ENCODE results near the gene KRTAP10-12. TPM values are rescaled to one million over a fixed set of nuclear protein-coding genes. Genes with fewer than 3 reads are reported as not detected.
"Not testable (repeated sequence)": the region's sequence is repeated elsewhere in the genome, so short reads cannot be mapped to it uniquely, and the experiment has no call there.

Gene KRTAP10-12
- total RNA-seq, 1 experiment from 2014 or later = not detected

- peak overlapping the region; percentile 48 for H3K27ac Mint-ChIP-seq (ENCODE audit: unreplicated experiment)
- CTCF ChIA-PET = interaction anchor here (1.3 kb wide), 1 partner anchor 15 kb away, joined by 3 read pairs; no protein-coding TSS in a partner anchor
Measured at GRCh38 chr21:44686843-44687561, 10.0 kb upstream of the KRTAP10-12 start.

GRCh38 chr21:44687671-44688070 lies 9.3 kb upstream of the KRTAP10-12 start:
- no peak for DNase-seq
- Mint-ChIP-seq H3K36me3 (ENCODE audit: insufficient read depth, unreplicated experiment) (no peaks in the 10 kb centered on the region), H3K27me3 (ENCODE audit: insufficient read depth, unreplicated experiment) (peaks cover 14% of the 10 kb centered on the region), H3K4me1 (ENCODE audit: low read depth, unreplicated experiment) (no peaks in the 10 kb centered on the region), H3K4me3 (ENCODE audit: unreplicated experiment) (no peak overlapping the region), H3K9me3 (ENCODE audit: unreplicated experiment) (peaks cover 8% of the 10 kb centered on the region), H3K27ac (ENCODE audit: unreplicated experiment) (no peak overlapping the region)
- Histone ChIP-seq H3K9me3 (peaks cover 6% of the 10 kb centered on the region), H3K4me3 (ENCODE audit: low read depth, low read length) (no peak overlapping the region), H3K4me1 (no peaks in the 10 kb centered on the region), H3K36me3 (ENCODE audit: control insufficient read depth, insufficient read depth, low read length) (no peaks in the 10 kb centered on the region), H3K27me3 (replicated peaks; ENCODE audit: control insufficient read depth, insufficient read depth, low read length) (no peaks in the 10 kb centered on the region)
- no peak for TF ChIP-seq CTCF (IDR thresholded peaks at IDR 0.05; ENCODE audit: insufficient read depth in 1 of 2, low read depth in 1 of 2, low read length in 1 of 2, severe bottlenecking in 1 of 2, unreplicated experiment in 1 of 2)
- CTCF ChIA-PET = interaction anchor here (1.3 kb wide), 1 partner anchor 14 kb away, joined by 3 read pairs; no protein-coding TSS in a partner anchor
- no TSS peak for BruUV-seq (replicated peaks)
- POLR2A ChIA-PET = no interaction called here
- intact Hi-C loops (cut with micrococcal nuclease; ENCODE audit: unreplicated experiment) = no loop called here

More at GRCh38 chr21:44686843-44687561, 10.0 kb upstream of the KRTAP10-12 start:
- BruUV-seq (replicated peaks) = no TSS peak
- Histone ChIP-seq H3K9me3 (peaks cover under 1% of the 10 kb centered on the region; the same call in 1 of the 2 replicates), H3K27me3 (replicated peaks; ENCODE audit: control insufficient read depth, insufficient read depth, low read length) (no peaks in the 10 kb centered on the region), H3K4me1 (no peaks in the 10 kb centered on the region), H3K4me3 (ENCODE audit: low read depth, low read length) (no peak overlapping the region), H3K36me3 (ENCODE audit: control insufficient read depth, insufficient read depth, low read length) (no peaks in the 10 kb centered on the region)
- peak in 1 of 2 experiments; percentile 17 for DNase-seq
- H3K9me3 Mint-ChIP-seq (ENCODE audit: unreplicated experiment) = peaks cover 1% of the 10 kb centered on the region
- intact Hi-C loops (cut with micrococcal nuclease; ENCODE audit: unreplicated experiment) = no loop called here
- POLR2A ChIA-PET = no interaction called here
- no peaks in the 10 kb centered on the region for H3K4me1 Mint-ChIP-seq (ENCODE audit: low read depth, unreplicated experiment)
- no peaks in the 10 kb centered on the region for H3K36me3 Mint-ChIP-seq (ENCODE audit: insufficient read depth, unreplicated experiment)
- peaks cover 20% of the 10 kb centered on the region for H3K27me3 Mint-ChIP-seq (ENCODE audit: insufficient read depth, unreplicated experiment)
- TF ChIP-seq CTCF (IDR thresholded peaks at IDR 0.05; ENCODE audit: insufficient read depth in 1 of 2, low read depth in 1 of 2, low read length in 1 of 2, severe bottlenecking in 1 of 2, unreplicated experiment in 1 of 2) = no peak
- no peak overlapping the region for H3K4me3 Mint-ChIP-seq (ENCODE audit: unreplicated experiment)

GRCh38 chr21:44689740-44690139 lies 7.2 kb upstream of the KRTAP10-12 start:
- H3K4me3 ChIP-seq (ENCODE audit: low read depth, low read length); H3K36me3 Mint-ChIP-seq (ENCODE audit: insufficient read depth, unreplicated experiment); H3K9me3 ChIP-seq; H3K4me1 ChIP-seq; H3K4me3 Mint-ChIP-seq (ENCODE audit: unreplicated experiment); H3K27ac Mint-ChIP-seq (ENCODE audit: unreplicated experiment); BruUV-seq (replicated peaks); H3K27me3 ChIP-seq (replicated peaks; ENCODE audit: control insufficient read depth, insufficient read depth, low read length); POLR2A ChIA-PET; H3K4me1 Mint-ChIP-seq (ENCODE audit: low read depth, unreplicated experiment); H3K36me3 ChIP-seq (ENCODE audit: control insufficient read depth, insufficient read depth, low read length); CTCF ChIA-PET; intact Hi-C loops (cut with micrococcal nuclease; ENCODE audit: unreplicated experiment): not testable (repeated sequence)
- peak in 1 of 2 experiments; percentile 7 for DNase-seq
- H3K9me3 Mint-ChIP-seq (ENCODE audit: unreplicated experiment) = peaks cover 24% of the 10 kb centered on the region
- peaks cover 12% of the 10 kb centered on the region for H3K27me3 Mint-ChIP-seq (ENCODE audit: insufficient read depth, unreplicated experiment)

Data from Caco-2 (cell line).